Body of pancreas (tissue), 4 donors: ENCODE measurements around the gene MMD. TPM values are rescaled to one million over a fixed set of nuclear protein-coding genes. Genes with fewer than 3 reads are reported as not detected.
A peak's percentile ranks its signal among the peaks of the same experiment; 100 is the strongest.
"Not testable (repeated sequence)": the region's sequence is repeated elsewhere in the genome, so short reads cannot be mapped to it uniquely, and the experiment has no call there.

Source experiments
- ATAC-seq: fragments of 150-250 bp; one replicate; pipeline ENCODE4 v1.9.1; 2016
- DNase-seq, 4 donors: peaks; one replicate each; pipeline ENCODE4 v3.0.0-alpha.2; 2019
- H3K27ac ChIP-seq, 4 donors: fragments of 200-600 bp; sonication (generic); 1 replicate in 3 of 4; 2 replicates in 1 of 4; pipeline versions ENCODE4 v1.5.1 to v1.6.1; 2016 to 2019; ENCODE audit warnings: mild to moderate bottlenecking in 1 of 4, mixed read lengths in 1 of 4, moderate library complexity in 1 of 4
- H3K27me3 ChIP-seq, 2 donors: fragments of 200-600 bp; sonication (generic); one replicate each; pipeline ENCODE4 v1.6.0; 2016; ENCODE audit warnings: mild to moderate bottlenecking in 1 of 2
- H3K36me3 ChIP-seq, 2 donors: fragments of 200-600 bp; sonication (generic); replicated peaks in 1 of 2; 2 replicates each; pipeline ENCODE4 v1.5.1; 2016; ENCODE audit warnings: low read depth in 2 of 2; ENCODE audit not compliant: insufficient read depth in 1 of 2
- H3K4me1 ChIP-seq: fragments of 200-600 bp; sonication (generic); one replicate; pipeline ENCODE4 v1.6.0; 2016
- H3K4me3 ChIP-seq, 2 donors: fragments of 200-600 bp; sonication (generic); 1 replicate in 1 of 2; 2 replicates in 1 of 2; pipeline ENCODE4 v1.5.1; 2016 to 2019
- H3K9me3 ChIP-seq, 3 donors: fragments of 200-600 bp; sonication (generic); 1 replicate in 2 of 3; 2 replicates in 1 of 3; pipeline ENCODE4 v1.5.1; 2016
- CTCF ChIP-seq, 7 experiments: fragments of 450-650 bp in 4 of 7; fragments of 200-600 bp in 3 of 7; sonication (generic) in 3 of 7; IDR thresholded peaks; one replicate each; pipeline ENCODE4 v1.5.1; 2016 to 2019; ENCODE audit warnings: antibody characterized with exemption in 7 of 7
- POLR2A ChIP-seq, 3 donors: fragments of 450-650 bp; IDR thresholded peaks; one replicate each; pipeline ENCODE4 v1.6.1; 2016; ENCODE audit warnings: antibody characterized with exemption in 3 of 3, mild to moderate bottlenecking in 2 of 3
- WGBS, 2 donors: methylation state at CpG; one replicate each; pipeline ENCODE4 v1.1.5; 2017; 5-methylcytosine and 5-hydroxymethylcytosine counted together
- intact Hi-C: fragments of 100-400 bp; cut with DNase I; formaldehyde crosslinking; loops from one replicate; pipeline ENCODE4 v1.15.1; 2023
- total RNA-seq, 2 donors: library from RNA; depleted of rRNA; stranded (reverse); fragments of >200 nt; gene quantifications; one replicate each; pipeline ENCODE4 v1.1.0, GENCODE V29; 2016

Gene MMD
- total RNA-seq, 2 donors from 2014 or later, result 4.4 to 12.5 TPM

DNA sequence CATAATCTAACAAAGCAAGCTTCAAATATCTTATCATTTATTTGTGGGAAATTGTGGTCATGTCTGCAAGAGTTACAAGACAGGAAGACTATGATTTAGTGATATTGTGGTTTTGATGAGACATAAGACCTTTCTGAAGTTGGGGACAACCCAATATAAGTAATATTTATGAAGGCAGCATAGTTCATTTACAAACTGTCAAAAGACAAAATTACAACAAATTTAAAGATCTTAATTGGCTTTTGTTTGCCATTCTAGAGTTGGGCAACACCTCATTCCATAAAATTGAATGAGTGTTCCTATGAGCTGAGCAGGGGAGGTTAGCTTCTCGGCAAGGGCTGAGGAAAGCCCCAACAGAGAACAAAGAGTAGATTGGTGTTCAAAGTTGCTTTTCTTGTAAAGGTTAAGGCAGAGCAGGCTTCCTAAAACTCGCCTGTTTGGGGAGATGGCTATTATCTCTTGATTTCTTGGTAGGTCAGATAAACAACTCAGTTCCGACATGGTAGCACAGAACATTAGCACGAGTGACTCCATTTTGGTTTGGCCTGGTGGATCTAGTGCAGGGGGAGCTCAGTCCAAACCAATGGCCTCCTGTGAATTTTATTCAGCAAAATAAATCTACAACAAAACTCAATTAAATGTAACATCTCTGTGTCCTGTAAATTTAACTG, 10.9 kb upstream of the MMD start:
- H3K27me3 ChIP-seq, result no peaks in the 10 kb centered on the region
- intact Hi-C loops, result no loop called here
- H3K36me3 ChIP-seq, result no peaks in the 10 kb centered on the region
- WGBS, 2 donors, result 71 to 74% methylated on average over 4 of the region's 4 CpGs
- ATAC-seq, result no peak
- no peak for TF ChIP-seq CTCF (IDR thresholded peaks at IDR 0.05)
- H3K27ac ChIP-seq, result peak overlapping the region in 3 of 4 donors; percentile 3 to 77 (median 64)
- H3K9me3 ChIP-seq, result no peaks in the 10 kb centered on the region
- H3K4me1 ChIP-seq, result peaks cover 25% of the 10 kb centered on the region
- no peak for DNase-seq
- H3K4me3 ChIP-seq, result no peak overlapping the region

GRCh38 chr17:55431914-55432313, 10.3 kb upstream of the MMD start:
- H3K27me3 ChIP-seq, DNase-seq, H3K36me3 ChIP-seq, ATAC-seq, intact Hi-C loops, H3K4me3 ChIP-seq, H3K9me3 ChIP-seq: not testable (repeated sequence)
- H3K4me1 ChIP-seq, result peaks cover 25% of the 10 kb centered on the region
- no CpG with 5 or more reads among the region's 1 CpG for WGBS, 2 donors
- H3K27ac ChIP-seq, result peak overlapping the region in 1 of 4 donors; percentile 77

- WGBS, 2 donors, result 49 to 62% methylated on average over 4 of the region's 4 CpGs
- intact Hi-C loops, result no loop called here
- Histone ChIP-seq H3K27ac (peak overlapping the region in 1 of 4 donors; percentile 54), H3K36me3 (no peaks in the 10 kb centered on the region), H3K27me3 (no peaks in the 10 kb centered on the region), H3K4me3 (no peak overlapping the region), H3K4me1 (peaks cover 25% of the 10 kb centered on the region), H3K9me3 (no peaks in the 10 kb centered on the region)
- DNase-seq (no peak), ATAC-seq (no peak)
- no peak for TF ChIP-seq CTCF (IDR thresholded peaks at IDR 0.05)
- TF ChIP-seq POLR2A (IDR thresholded peaks at IDR 0.05), result no peak
Measured at GRCh38 chr17:55430541-55431288, 9.1 kb upstream of the MMD start.

DNA sequence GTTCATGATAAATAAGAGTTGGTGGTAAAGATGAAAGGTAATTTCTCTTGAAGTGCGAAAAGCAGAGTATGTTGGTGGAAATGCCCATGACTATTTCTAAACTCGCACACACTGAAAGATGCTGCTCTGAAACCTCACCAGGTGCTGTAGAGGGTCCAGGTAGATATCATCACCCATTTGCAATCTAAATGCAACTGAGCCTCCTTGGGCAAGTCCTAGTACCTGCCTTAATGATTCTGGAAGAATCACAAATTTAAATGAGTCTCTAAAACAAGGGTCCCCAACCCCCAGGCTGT, 5.9 kb upstream of the MMD start:
- Histone ChIP-seq H3K4me3 (no peak overlapping the region), H3K36me3 (no peaks in the 10 kb centered on the region), H3K27me3 (no peaks in the 10 kb centered on the region), H3K4me1 (peaks cover 13% of the 10 kb centered on the region), H3K27ac (no peak overlapping the region), H3K9me3 (no peaks in the 10 kb centered on the region)
- TF ChIP-seq CTCF (IDR thresholded peaks at IDR 0.05) (no peak), POLR2A (IDR thresholded peaks at IDR 0.05) (no peak)
- DNase-seq (no peak), ATAC-seq (no peak)
- intact Hi-C loops, result no loop called here
- 84 to 88% methylated on average over 2 of the region's 2 CpGs for WGBS, 2 donors

- no peak for ATAC-seq
- WGBS, 2 donors, result 20 to 22% methylated on average over 2 of the region's 2 CpGs
- no peaks in the 10 kb centered on the region for H3K9me3 ChIP-seq
- no peak for DNase-seq
- no peaks in the 10 kb centered on the region for H3K36me3 ChIP-seq
- intact Hi-C loops, result no loop called here
- H3K4me3 ChIP-seq, result no peak overlapping the region
- no peak overlapping the region for H3K27ac ChIP-seq
- TF ChIP-seq POLR2A (IDR thresholded peaks at IDR 0.05) (no peak), CTCF (IDR thresholded peaks at IDR 0.05) (no peak)
- no peaks in the 10 kb centered on the region for H3K27me3 ChIP-seq
- peaks cover 16% of the 10 kb centered on the region for H3K4me1 ChIP-seq
Measured at GRCh38 chr17:55426851-55427586, 5.4 kb upstream of the MMD start.
